Measurements from ENCODE around the gene EPN2.
"Not testable (repeated sequence)": the region's sequence is repeated elsewhere in the genome, so short reads cannot be mapped to it uniquely, and the experiment has no call there.

- TF ChIP-seq, protein P1, sequence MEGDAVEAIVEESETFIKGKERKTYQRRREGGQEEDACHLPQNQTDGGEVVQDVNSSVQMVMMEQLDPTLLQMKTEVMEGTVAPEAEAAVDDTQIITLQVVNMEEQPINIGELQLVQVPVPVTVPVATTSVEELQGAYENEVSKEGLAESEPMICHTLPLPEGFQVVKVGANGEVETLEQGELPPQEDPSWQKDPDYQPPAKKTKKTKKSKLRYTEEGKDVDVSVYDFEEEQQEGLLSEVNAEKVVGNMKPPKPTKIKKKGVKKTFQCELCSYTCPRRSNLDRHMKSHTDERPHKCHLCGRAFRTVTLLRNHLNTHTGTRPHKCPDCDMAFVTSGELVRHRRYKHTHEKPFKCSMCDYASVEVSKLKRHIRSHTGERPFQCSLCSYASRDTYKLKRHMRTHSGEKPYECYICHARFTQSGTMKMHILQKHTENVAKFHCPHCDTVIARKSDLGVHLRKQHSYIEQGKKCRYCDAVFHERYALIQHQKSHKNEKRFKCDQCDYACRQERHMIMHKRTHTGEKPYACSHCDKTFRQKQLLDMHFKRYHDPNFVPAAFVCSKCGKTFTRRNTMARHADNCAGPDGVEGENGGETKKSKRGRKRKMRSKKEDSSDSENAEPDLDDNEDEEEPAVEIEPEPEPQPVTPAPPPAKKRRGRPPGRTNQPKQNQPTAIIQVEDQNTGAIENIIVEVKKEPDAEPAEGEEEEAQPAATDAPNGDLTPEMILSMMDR (optimal IDR thresholded peaks at IDR 0.05 in 1 of 3, IDR thresholded peaks at IDR 0.05 in 1 of 3, conservative IDR thresholded peaks at IDR 0.05 in 1 of 3; ENCODE audit: extremely low read depth in 1 of 3, insufficient read depth in 2 of 3, low read length in 3 of 3) = not testable (repeated sequence)
- TF ChIP-seq EZH2 (IDR thresholded peaks at IDR 0.05; ENCODE audit: low read length) = not testable (repeated sequence)
Measured at GRCh38 chr17:19236351-19237138, 621 bp upstream of the EPN2 start.

Data from keratinocyte (primary cell).